ENCODE results near the gene BRD1.

BRD1 gene

GRCh38 chr22:49817359-49817758 lies 10.3 kb downstream of the BRD1 start:
- no peak overlapping the region for H3K27ac ChIP-seq (ENCODE audit: low read depth, low read length)
- H3K36me3 ChIP-seq (ENCODE audit: control insufficient read depth, low read length), result peaks cover 88% of the 10 kb centered on the region
- no peaks in the 10 kb centered on the region for H3F3A ChIP-seq (ENCODE audit: control insufficient read depth, insufficient read depth)
- no peaks in the 10 kb centered on the region for H3K27me3 ChIP-seq (ENCODE audit: control insufficient read depth, low read length)
- no peaks in the 10 kb centered on the region for H3K9me2 ChIP-seq (replicated peaks; ENCODE audit: control insufficient read depth, low read length)
- H4K20me1 ChIP-seq (ENCODE audit: control insufficient read depth, insufficient read depth, low read depth, low read length), result peaks cover 18% of the 10 kb centered on the region; the same call in 1 of the 2 replicates
- TF ChIP-seq, protein P1, sequence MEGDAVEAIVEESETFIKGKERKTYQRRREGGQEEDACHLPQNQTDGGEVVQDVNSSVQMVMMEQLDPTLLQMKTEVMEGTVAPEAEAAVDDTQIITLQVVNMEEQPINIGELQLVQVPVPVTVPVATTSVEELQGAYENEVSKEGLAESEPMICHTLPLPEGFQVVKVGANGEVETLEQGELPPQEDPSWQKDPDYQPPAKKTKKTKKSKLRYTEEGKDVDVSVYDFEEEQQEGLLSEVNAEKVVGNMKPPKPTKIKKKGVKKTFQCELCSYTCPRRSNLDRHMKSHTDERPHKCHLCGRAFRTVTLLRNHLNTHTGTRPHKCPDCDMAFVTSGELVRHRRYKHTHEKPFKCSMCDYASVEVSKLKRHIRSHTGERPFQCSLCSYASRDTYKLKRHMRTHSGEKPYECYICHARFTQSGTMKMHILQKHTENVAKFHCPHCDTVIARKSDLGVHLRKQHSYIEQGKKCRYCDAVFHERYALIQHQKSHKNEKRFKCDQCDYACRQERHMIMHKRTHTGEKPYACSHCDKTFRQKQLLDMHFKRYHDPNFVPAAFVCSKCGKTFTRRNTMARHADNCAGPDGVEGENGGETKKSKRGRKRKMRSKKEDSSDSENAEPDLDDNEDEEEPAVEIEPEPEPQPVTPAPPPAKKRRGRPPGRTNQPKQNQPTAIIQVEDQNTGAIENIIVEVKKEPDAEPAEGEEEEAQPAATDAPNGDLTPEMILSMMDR (IDR thresholded peaks at IDR 0.05; ENCODE audit: low read depth, low read length, poor library complexity, severe bottlenecking), result no peak
- TF ChIP-seq EZH2phosphoT487 (IDR thresholded peaks at IDR 0.05; ENCODE audit: borderline replicate concordance, low read length), result no peak
- H3K9me3 ChIP-seq (ENCODE audit: control insufficient read depth, insufficient read depth, low read length), result no peaks in the 10 kb centered on the region
- H3K4me3 ChIP-seq (ENCODE audit: low read length), result no peak overlapping the region
- H3K4me2 ChIP-seq (ENCODE audit: low read length), result no peak overlapping the region
- H3K4me1 ChIP-seq (ENCODE audit: control insufficient read depth, low read length), result no peaks in the 10 kb centered on the region
- H3K79me2 ChIP-seq (ENCODE audit: control insufficient read depth, low read length), result peaks cover 100% of the 10 kb centered on the region

DNA sequence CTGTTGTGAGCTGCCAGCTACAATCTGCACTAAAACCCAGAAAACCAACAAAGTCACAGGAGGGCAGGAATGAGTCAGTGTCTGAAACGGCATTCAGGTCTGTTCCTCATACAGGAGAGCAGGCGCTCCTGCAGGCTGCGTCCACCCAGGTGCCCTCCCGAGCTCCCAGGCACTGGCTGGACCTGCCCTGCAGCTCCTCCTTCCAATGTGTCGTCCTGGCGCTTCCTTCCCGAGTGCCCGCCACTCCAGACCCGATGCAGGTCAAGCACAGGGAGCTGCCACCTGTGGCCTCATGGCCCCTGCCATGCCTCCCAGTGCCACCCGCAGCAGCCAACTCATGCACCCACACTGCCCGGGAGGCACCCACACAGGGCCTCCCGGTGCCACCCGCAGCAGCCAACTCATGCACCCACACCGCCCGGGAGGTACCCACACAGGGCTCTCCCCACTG lies 12.0 kb downstream of the BRD1 start:
- Histone ChIP-seq H3K4me3 (ENCODE audit: low read length) (no peak overlapping the region), H3F3A (ENCODE audit: control insufficient read depth, insufficient read depth) (no peaks in the 10 kb centered on the region), H3K4me1 (ENCODE audit: control insufficient read depth, low read length) (peaks cover 4% of the 10 kb centered on the region; the same call in 1 of the 2 replicates), H3K79me2 (ENCODE audit: control insufficient read depth, low read length) (peaks cover 100% of the 10 kb centered on the region), H3K9me2 (replicated peaks; ENCODE audit: control insufficient read depth, low read length) (no peaks in the 10 kb centered on the region), H3K9me3 (ENCODE audit: control insufficient read depth, insufficient read depth, low read length) (no peaks in the 10 kb centered on the region), H4K20me1 (ENCODE audit: control insufficient read depth, insufficient read depth, low read depth, low read length) (peaks cover 20% of the 10 kb centered on the region; the same call in 1 of the 2 replicates), H3K36me3 (ENCODE audit: control insufficient read depth, low read length) (peaks cover 78% of the 10 kb centered on the region), H3K4me2 (ENCODE audit: low read length) (no peak overlapping the region), H3K27me3 (ENCODE audit: control insufficient read depth, low read length) (no peaks in the 10 kb centered on the region), H3K27ac (ENCODE audit: low read depth, low read length) (no peak overlapping the region)
- TF ChIP-seq, protein P1 (IDR thresholded peaks at IDR 0.05; ENCODE audit: low read depth, low read length, poor library complexity, severe bottlenecking), result no peak
- no peak for TF ChIP-seq EZH2phosphoT487 (IDR thresholded peaks at IDR 0.05; ENCODE audit: borderline replicate concordance, low read length)

DNA sequence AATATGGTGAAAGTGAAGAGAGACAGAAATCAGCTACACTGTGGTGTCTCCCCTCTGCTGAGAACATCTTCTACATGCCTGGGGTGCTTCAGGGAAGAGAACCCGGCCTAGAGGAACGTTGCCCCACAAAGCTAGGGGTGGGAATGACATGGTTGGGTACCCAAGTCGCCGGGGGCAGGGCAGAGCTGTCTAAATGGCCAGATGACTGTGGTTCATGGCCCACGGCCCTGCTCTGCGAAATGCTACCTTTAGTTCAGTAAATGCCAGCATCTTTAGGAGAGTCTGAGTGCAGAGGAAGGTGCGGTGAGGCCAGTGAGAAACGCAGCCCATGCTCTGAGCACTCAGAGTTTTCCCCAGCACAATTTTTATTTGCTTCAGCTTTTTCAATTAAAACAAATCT lies 12.8 kb downstream of the BRD1 start:
- Histone ChIP-seq H3K4me2 (ENCODE audit: low read length) (no peak overlapping the region), H3K27me3 (ENCODE audit: control insufficient read depth, low read length) (no peaks in the 10 kb centered on the region), H3K4me3 (ENCODE audit: low read length) (no peak overlapping the region), H4K20me1 (ENCODE audit: control insufficient read depth, insufficient read depth, low read depth, low read length) (peaks cover 15% of the 10 kb centered on the region; the same call in 1 of the 2 replicates), H3K9me3 (ENCODE audit: control insufficient read depth, insufficient read depth, low read length) (no peaks in the 10 kb centered on the region), H3K36me3 (ENCODE audit: control insufficient read depth, low read length) (peaks cover 73% of the 10 kb centered on the region), H3F3A (ENCODE audit: control insufficient read depth, insufficient read depth) (no peaks in the 10 kb centered on the region), H3K27ac (ENCODE audit: low read depth, low read length) (no peak overlapping the region), H3K9me2 (replicated peaks; ENCODE audit: control insufficient read depth, low read length) (no peaks in the 10 kb centered on the region), H3K4me1 (ENCODE audit: control insufficient read depth, low read length) (peaks cover 6% of the 10 kb centered on the region; the same call in 1 of the 2 replicates), H3K79me2 (ENCODE audit: control insufficient read depth, low read length) (peaks cover 100% of the 10 kb centered on the region)
- TF ChIP-seq, protein P1 (IDR thresholded peaks at IDR 0.05; ENCODE audit: low read depth, low read length, poor library complexity, severe bottlenecking), result no peak
- no peak for TF ChIP-seq EZH2phosphoT487 (IDR thresholded peaks at IDR 0.05; ENCODE audit: borderline replicate concordance, low read length)

All from DOHH2 (cell line).